EH (cell line): ENCODE measurements around the gene NKD2.

Source experiments
- DNase-seq: peaks from one replicate; pipeline ENCODE4 v3.0.0-alpha.2; 2015; ENCODE audit warnings: low read depth

The NKD2 gene

GRCh38 chr5:978693-979092, 29.9 kb upstream of the NKD2 start:
- DNase-seq: no peak

- no peak for DNase-seq
Observed at GRCh38 chr5:979100-979817, 29.3 kb upstream of the NKD2 start.

GRCh38 chr5:980001-980588, 28.5 kb upstream of the NKD2 start:
- DNase-seq: no peak

- DNase-seq: peak; percentile 23
Observed at GRCh38 chr5:980966-981365, 27.6 kb upstream of the NKD2 start.

- no peak for DNase-seq
Observed at GRCh38 chr5:981456-981855, 27.1 kb upstream of the NKD2 start.

- no peak for DNase-seq
Observed at GRCh38 chr5:982377-983237, 26.0 kb upstream of the NKD2 start.

GRCh38 chr5:983238-983524, 25.4 kb upstream of the NKD2 start:
- DNase-seq: no peak

GRCh38 chr5:983568-983967, 25.0 kb upstream of the NKD2 start:
- DNase-seq: no peak

- DNase-seq: no peak
Observed at GRCh38 chr5:984774-985173, 23.8 kb upstream of the NKD2 start.

GRCh38 chr5:987761-988160, 20.8 kb upstream of the NKD2 start:
- DNase-seq: no peak

GRCh38 chr5:988322-988721, 20.3 kb upstream of the NKD2 start:
- DNase-seq: no peak

- no peak for DNase-seq
Observed at GRCh38 chr5:989961-990530, 18.6 kb upstream of the NKD2 start.

GRCh38 chr5:991472-992267, 16.9 kb upstream of the NKD2 start:
- DNase-seq: no peak

- DNase-seq: no peak
Observed at GRCh38 chr5:994272-994607, 14.4 kb upstream of the NKD2 start.

GRCh38 chr5:994821-995220, 13.8 kb upstream of the NKD2 start:
- DNase-seq: no peak

- DNase-seq: no peak
Observed at GRCh38 chr5:995318-995717, 13.3 kb upstream of the NKD2 start.

GRCh38 chr5:997001-997474, 11.6 kb upstream of the NKD2 start:
- DNase-seq: peak; percentile 25

GRCh38 chr5:997711-998110, 10.9 kb upstream of the NKD2 start:
- DNase-seq: no peak

GRCh38 chr5:998246-999031, 10.2 kb upstream of the NKD2 start:
- DNase-seq: no peak

- no peak for DNase-seq
Observed at GRCh38 chr5:999032-999501, 9.5 kb upstream of the NKD2 start.

GRCh38 chr5:999724-1000123, 8.9 kb upstream of the NKD2 start:
- DNase-seq: no peak
